Testis (tissue), 3 donors: Measurements from ENCODE around the gene KLHL3. TPM values are rescaled to one million over a fixed set of nuclear protein-coding genes. Genes with fewer than 3 reads are reported as not detected.

ENCODE experiments used
- DNase-seq: peaks from one replicate; pipeline ENCODE4 v3.0.0-alpha.2; 2019
- H3K27ac ChIP-seq, 2 donors: fragments of 200-600 bp; sonication (generic); one replicate each; pipeline ENCODE4 v1.5.1; 2019
- H3K27me3 ChIP-seq: fragments of 200-600 bp; sonication (generic); one replicate; pipeline ENCODE4 v1.5.1; 2019
- H3K36me3 ChIP-seq: fragments of 200-600 bp; sonication (generic); one replicate; pipeline ENCODE4 v1.5.1; 2017; ENCODE audit warnings: low read depth; ENCODE audit errors: missing control alignments
- H3K4me1 ChIP-seq: fragments of 200-600 bp; sonication (generic); one replicate; pipeline ENCODE4 v1.5.1; 2019
- H3K4me3 ChIP-seq, 2 donors: fragments of 200-600 bp; sonication (generic); one replicate each; pipeline ENCODE4 v1.5.1; 2017 to 2019
- H3K9me3 ChIP-seq: fragments of 200-600 bp; sonication (generic); one replicate; pipeline ENCODE4 v1.5.1; 2017
- CTCF ChIP-seq, 3 experiments: fragments of 450-650 bp in 2 of 3; fragments of 200-600 bp in 1 of 3; sonication (generic) in 1 of 3; IDR thresholded peaks; one replicate each; pipeline ENCODE4 v1.5.1; 2016 to 2019; ENCODE audit warnings: antibody characterized with exemption in 3 of 3, mild to moderate bottlenecking in 2 of 3, moderate library complexity in 1 of 3
- POLR2A ChIP-seq: fragments of 450-650 bp; IDR thresholded peaks from one replicate; pipeline ENCODE4 v1.6.1; 2017; ENCODE audit warnings: antibody characterized with exemption, mild to moderate bottlenecking, moderate library complexity
- WGBS, 2 donors: methylation state at CpG; one replicate each; pipeline ENCODE4 v1.1.5; 2018; 5-methylcytosine and 5-hydroxymethylcytosine counted together
- intact Hi-C: fragments of 100-400 bp; cut with DNase I; formaldehyde crosslinking; loops from one replicate; pipeline ENCODE4 v1.15.1; 2023; ENCODE audit warnings: low total_unique reads
- polyA plus RNA-seq: library from polyadenylated mRNA; stranded (reverse); fragments of 350-450 nt; fragmentation: Illumina TruSeq; extraction: RNeasy Lipid Tissue Mini Kit (QIAGEN cat#74804); gene quantifications from one replicate; pipeline ENCODE4 v1.2.3, GENCODE V29; 2014; ENCODE audit warnings: low read depth, low replicate concordance; ENCODE audit not compliant: insufficient read depth
- total RNA-seq, 2 donors: library from RNA; depleted of rRNA; stranded (reverse); fragments of >200 nt; gene quantifications; one replicate each; pipeline ENCODE4 v1.2.3, GENCODE V29; 2016

The KLHL3 gene
- total and polyA plus RNA-seq, 3 donors from 2014 or later, result 13.7 to 35.0 (median 26.2) TPM

- no peaks in the 10 kb centered on the region for H3K9me3 ChIP-seq
- TF ChIP-seq POLR2A, result no peak
- no peak for TF ChIP-seq CTCF (IDR thresholded peaks at IDR 0.05)
- H3K4me1 ChIP-seq, result no peaks in the 10 kb centered on the region
- H3K27ac ChIP-seq, result no peak overlapping the region
- 91 to 94% methylated on average over 6 of the region's 6 CpGs for WGBS, 2 donors
- no peaks in the 10 kb centered on the region for H3K36me3 ChIP-seq
- H3K4me3 ChIP-seq, result no peak overlapping the region
- no peak for DNase-seq
- no peaks in the 10 kb centered on the region for H3K27me3 ChIP-seq
- intact Hi-C loops, result no loop called here
Measured at GRCh38 chr5:137603356-137603755, 132.5 kb downstream of the KLHL3 start.

DNA sequence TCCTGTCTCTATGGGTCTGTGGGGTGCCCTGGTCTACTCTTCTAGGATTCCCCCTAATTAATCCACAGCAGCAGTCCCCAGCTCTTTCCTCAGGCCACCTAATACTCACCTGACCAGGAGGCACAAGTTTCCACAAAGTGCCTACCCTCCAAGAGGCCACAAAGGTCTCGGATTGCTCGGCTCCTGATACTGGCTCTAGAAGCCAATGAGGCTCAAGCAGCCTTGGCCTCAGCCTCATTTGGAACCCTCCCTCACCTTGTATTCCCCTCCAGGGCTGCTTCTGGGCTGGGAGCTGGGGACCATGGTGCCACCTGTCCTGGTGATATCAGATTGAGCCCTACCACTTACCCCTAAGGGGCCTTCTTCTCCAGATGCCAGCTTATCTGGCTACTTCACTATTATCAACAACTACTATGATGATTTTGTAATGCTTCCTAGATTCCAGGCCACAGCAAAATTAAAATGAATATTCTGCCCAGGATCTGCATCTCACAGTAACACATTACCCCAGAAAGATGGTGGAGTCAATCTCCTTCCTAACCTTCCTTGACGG lies 133.1 kb downstream of the KLHL3 start:
- no peaks in the 10 kb centered on the region for H3K4me1 ChIP-seq
- no peaks in the 10 kb centered on the region for H3K27me3 ChIP-seq
- no peak overlapping the region for H3K4me3 ChIP-seq
- no peaks in the 10 kb centered on the region for H3K36me3 ChIP-seq
- DNase-seq, result no peak
- no peaks in the 10 kb centered on the region for H3K9me3 ChIP-seq
- WGBS, 2 donors, result 90 to 96% methylated on average over 3 of the region's 3 CpGs
- intact Hi-C loops, result no loop called here
- no peak overlapping the region for H3K27ac ChIP-seq
- TF ChIP-seq CTCF (IDR thresholded peaks at IDR 0.05) (no peak), POLR2A (no peak)

GRCh38 chr5:137600721-137601360 lies 135.0 kb downstream of the KLHL3 start:
- intact Hi-C loops, result no loop called here
- no peak for TF ChIP-seq POLR2A
- TF ChIP-seq CTCF (IDR thresholded peaks at IDR 0.05), result no peak
- no peak for DNase-seq
- H3K9me3 ChIP-seq, result no peaks in the 10 kb centered on the region
- no peak overlapping the region for H3K4me3 ChIP-seq
- WGBS, 2 donors, result 91 to 92% methylated on average over 6 of the region's 6 CpGs
- H3K36me3 ChIP-seq, result no peaks in the 10 kb centered on the region
- H3K4me1 ChIP-seq, result no peaks in the 10 kb centered on the region
- no peak overlapping the region for H3K27ac ChIP-seq
- no peaks in the 10 kb centered on the region for H3K27me3 ChIP-seq

GRCh38 chr5:137599457-137599856 lies 136.4 kb downstream of the KLHL3 start:
- Histone ChIP-seq H3K27me3 (no peaks in the 10 kb centered on the region), H3K9me3 (no peaks in the 10 kb centered on the region), H3K36me3 (no peaks in the 10 kb centered on the region), H3K27ac (no peak overlapping the region), H3K4me3 (no peak overlapping the region), H3K4me1 (no peaks in the 10 kb centered on the region)
- 73 to 81% methylated on average over 6 of the region's 6 CpGs for WGBS, 2 donors
- intact Hi-C loops, result no loop called here
- no peak for DNase-seq
- TF ChIP-seq POLR2A, result no peak
- TF ChIP-seq CTCF (IDR thresholded peaks at IDR 0.05), result no peak

GRCh38 chr5:137598399-137598798 lies 137.5 kb downstream of the KLHL3 start:
- H3K36me3 ChIP-seq, result no peaks in the 10 kb centered on the region
- 56 to 61% methylated on average over 6 of the region's 6 CpGs for WGBS, 2 donors
- intact Hi-C loops, result no loop called here
- no peaks in the 10 kb centered on the region for H3K9me3 ChIP-seq
- H3K27ac ChIP-seq, result no peak overlapping the region
- no peak overlapping the region for H3K4me3 ChIP-seq
- no peaks in the 10 kb centered on the region for H3K27me3 ChIP-seq
- no peak for TF ChIP-seq POLR2A
- no peak for TF ChIP-seq CTCF (IDR thresholded peaks at IDR 0.05)
- H3K4me1 ChIP-seq, result no peaks in the 10 kb centered on the region
- no peak for DNase-seq
